K562 (cell line): ENCODE data around the gene FANCD2OS. TPM values are rescaled to one million over a fixed set of nuclear protein-coding genes. Genes with fewer than 3 reads are reported as not detected.

ENCODE experiments used
- ARNT ChIP-seq, 2 experiments: fragments of 450-650 bp; IDR thresholded peaks; 2 replicates each; pipeline ENCODE4 v1.6.1; 2016; ENCODE audit warnings: mild to moderate bottlenecking in 1 of 2
- DDX20 ChIP-seq: fragments of 450-650 bp; IDR thresholded peaks from 2 replicates; pipeline ENCODE4 v1.6.1; 2016; ENCODE audit warnings: missing genetic modification characterization, low read depth, mild to moderate bottlenecking, missing compliant biosample characterization, moderate library complexity
- HOMEZ ChIP-seq: fragments of 250-450 bp; sonication (Bioruptor Pico); IDR thresholded peaks from 2 replicates; pipeline ENCODE4 v1.4.0; 2020; ENCODE audit warnings: mild to moderate bottlenecking, moderate library complexity
- NKRF ChIP-seq: fragments of 450-650 bp; IDR thresholded peaks from 2 replicates; pipeline ENCODE4 v1.6.1; 2016; ENCODE audit warnings: borderline replicate concordance
- PCBP1 ChIP-seq: fragments of 200-400 bp; formaldehyde crosslinking; IDR thresholded peaks from 2 replicates; pipeline ENCODE4 v1.6.1; 2018; ENCODE audit warnings: mild to moderate bottlenecking, low read depth, low read length; ENCODE audit not compliant: poor library complexity, severe bottlenecking
- PRDM10 ChIP-seq: fragments of 450-650 bp; IDR thresholded peaks from 2 replicates; pipeline ENCODE4 v1.6.1; 2018; ENCODE audit not compliant: partially characterized antibody
- PRPF4 ChIP-seq: fragments of 200-400 bp; formaldehyde crosslinking; IDR thresholded peaks from one replicate; pipeline ENCODE4 v1.6.1; 2017; ENCODE audit warnings: low read length, low read depth, mild to moderate bottlenecking; ENCODE audit not compliant: insufficient read depth, poor library complexity, severe bottlenecking
- SMC3 ChIP-seq: conservative IDR thresholded peaks from 2 replicates; pipeline ENCODE4 v1.6.1; 2011; ENCODE audit warnings: low read depth, low read length, improper control_type of control experiment; ENCODE audit not compliant: insufficient read depth
- SRSF7 ChIP-seq: fragments of 200-400 bp; formaldehyde crosslinking; optimal IDR thresholded peaks from 2 replicates; pipeline ENCODE3; 2017; ENCODE audit warnings: mild to moderate bottlenecking, low read depth, low read length
- U2AF1 ChIP-seq: fragments of 200-400 bp; formaldehyde crosslinking; optimal IDR thresholded peaks from 2 replicates; pipeline ENCODE3; 2017; ENCODE audit warnings: mild to moderate bottlenecking, low read depth, low read length, moderate library complexity
- ZNF12 ChIP-seq: sonication (generic); formaldehyde crosslinking; IDR thresholded peaks from 2 replicates; pipeline ENCODE4 v1.4.0; 2020; ENCODE audit warnings: mild to moderate bottlenecking, missing genetic modification reagents
- ZNF165 ChIP-seq: fragments of 250-450 bp; sonication (Bioruptor Pico); IDR thresholded peaks from 2 replicates; pipeline ENCODE4 v1.4.0; 2020; ENCODE audit warnings: borderline replicate concordance
- ZNF384 ChIP-seq: IDR thresholded peaks from 2 replicates; pipeline ENCODE4 v1.6.1; 2012; ENCODE audit warnings: low read depth, low read length, improper control_type of control experiment
- polyA plus RNA-seq, 8 experiments: library from polyadenylated mRNA; depleted of rRNA in 4 of 8; stranded (reverse) in 5 of 8; unstranded in 3 of 8; fragments of >200 nt; fragmentation: Nextera tagmentation in 2 of 8; fragmentation: Illumina TruSeq in 1 of 8; extraction: Ambion mirVana in 2 of 8; extraction: Trizol in 1 of 8; gene quantifications; 2 replicates each; pipeline versions ENCODE4 v1.2.1 to v1.2.3, GENCODE V29; 2011 to 2014; ENCODE audit warnings: inconsistent platforms in 1 of 8, missing spikeins in 1 of 8
- total RNA-seq, 7 experiments: library from RNA; depleted of rRNA in 6 of 7; stranded (reverse); fragments of >200 nt in 6 of 7; fragmentation: Illumina TruSeq in 2 of 7; extraction: Trizol in 2 of 7; gene quantifications; 2 replicates each; pipeline versions ENCODE4 v1.2.1 to v1.2.3, GENCODE V29; 2011 to 2021; ENCODE audit warnings: low replicate concordance in 1 of 7
- TF ChIP-seq, protein P1 (sequence below): fragments of 250-450 bp; sonication (Bioruptor Pico); IDR thresholded peaks from 2 replicates; pipeline ENCODE4 v1.5.0; 2021; ENCODE audit warnings: mild to moderate bottlenecking, moderate library complexity
- TF ChIP-seq, protein P2 (sequence below): sonication (generic); formaldehyde crosslinking; IDR thresholded peaks from 2 replicates; pipeline ENCODE4 v1.8.0; 2022; ENCODE audit warnings: missing genetic modification reagents, mild to moderate bottlenecking, borderline replicate concordance

FANCD2OS gene
- total and polyA plus RNA-seq, 9 of the 15 experiments (the other 6 are each of a cell fraction or from before 2014, with no cell fraction given), result not detected

GRCh38 chr3:10116138-10116460 is 8.0 kb upstream of the FANCD2OS start (continued):
- TF ChIP-seq PRDM10 (no peak), ZNF384 (no peak), PCBP1 (no peak), ARNT (IDR thresholded peaks at IDR 0.05) (no peak), ZNF165 (no peak), SMC3 (no peak), HOMEZ (CRISPR knock-in tag) (no peak), PRPF4 (no peak), DDX20 (tag) (no peak), ZNF12 (CRISPR knock-in tag) (no peak), SRSF7 (no peak), U2AF1 (no peak), NKRF (no peak)
- TF ChIP-seq, protein P1, sequence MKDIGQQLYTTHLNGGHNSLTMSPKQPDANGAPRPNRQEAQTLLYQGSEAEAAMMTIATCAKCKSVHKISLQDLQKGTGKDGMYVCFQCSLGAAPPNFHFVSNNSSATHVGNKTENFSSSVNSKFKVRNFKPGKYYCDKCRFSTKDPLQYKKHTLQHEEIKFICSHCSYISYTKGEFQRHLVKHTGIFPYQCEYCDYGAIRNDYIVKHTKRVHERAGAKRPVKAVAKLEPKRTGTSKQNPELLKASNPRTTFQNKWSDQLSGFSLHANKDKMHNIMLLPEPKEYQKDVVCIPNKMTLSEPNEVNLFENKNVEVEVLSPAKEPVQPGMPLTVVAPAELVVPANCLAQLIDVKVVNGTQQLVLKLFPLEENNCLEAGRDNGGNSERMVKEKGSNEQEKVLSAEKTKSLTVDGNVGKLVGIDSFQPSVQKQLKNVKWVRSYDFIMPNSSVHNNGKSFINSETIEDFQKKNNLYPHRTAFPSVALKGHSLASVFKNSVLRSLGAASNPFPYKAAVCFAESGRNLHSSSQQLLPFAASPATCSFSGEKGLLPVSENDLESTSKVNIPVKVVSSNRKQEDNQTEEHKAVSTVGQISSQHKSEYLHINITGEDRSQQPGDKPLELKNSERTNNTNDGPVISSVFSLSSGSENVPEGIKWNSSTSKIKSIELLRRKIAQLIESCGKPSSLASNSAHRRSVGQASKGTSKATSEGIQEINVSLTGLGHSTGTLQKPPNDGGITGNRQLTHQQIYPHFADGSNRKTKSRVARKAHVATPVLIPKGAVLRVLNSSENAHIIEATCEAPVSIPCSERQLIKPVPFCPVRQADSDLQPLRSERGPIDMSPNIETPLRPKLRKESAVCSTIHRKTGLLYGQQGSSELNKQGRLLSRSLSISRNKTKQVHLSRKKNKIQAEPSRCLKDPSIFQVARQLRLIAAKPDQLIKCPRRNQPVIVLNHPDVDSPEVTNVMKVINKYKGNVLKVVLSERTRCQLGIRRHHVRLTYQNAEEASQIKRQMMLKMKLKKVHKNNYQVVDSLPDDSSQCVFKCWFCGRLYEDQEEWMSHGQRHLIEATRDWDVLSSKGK, result no peak
- TF ChIP-seq, protein P2, sequence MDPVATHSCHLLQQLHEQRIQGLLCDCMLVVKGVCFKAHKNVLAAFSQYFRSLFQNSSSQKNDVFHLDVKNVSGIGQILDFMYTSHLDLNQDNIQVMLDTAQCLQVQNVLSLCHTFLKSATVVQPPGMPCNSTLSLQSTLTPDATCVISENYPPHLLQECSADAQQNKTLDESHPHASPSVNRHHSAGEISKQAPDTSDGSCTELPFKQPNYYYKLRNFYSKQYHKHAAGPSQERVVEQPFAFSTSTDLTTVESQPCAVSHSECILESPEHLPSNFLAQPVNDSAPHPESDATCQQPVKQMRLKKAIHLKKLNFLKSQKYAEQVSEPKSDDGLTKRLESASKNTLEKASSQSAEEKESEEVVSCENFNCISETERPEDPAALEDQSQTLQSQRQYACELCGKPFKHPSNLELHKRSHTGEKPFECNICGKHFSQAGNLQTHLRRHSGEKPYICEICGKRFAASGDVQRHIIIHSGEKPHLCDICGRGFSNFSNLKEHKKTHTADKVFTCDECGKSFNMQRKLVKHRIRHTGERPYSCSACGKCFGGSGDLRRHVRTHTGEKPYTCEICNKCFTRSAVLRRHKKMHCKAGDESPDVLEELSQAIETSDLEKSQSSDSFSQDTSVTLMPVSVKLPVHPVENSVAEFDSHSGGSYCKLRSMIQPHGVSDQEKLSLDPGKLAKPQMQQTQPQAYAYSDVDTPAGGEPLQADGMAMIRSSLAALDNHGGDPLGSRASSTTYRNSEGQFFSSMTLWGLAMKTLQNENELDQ (CRISPR knock-in tag), result no peak
